Stimulated activated CD8-positive, alpha-beta memory T cell treated with anti-CD3 and anti-CD28 coated beads, Interleukin-4, amount 100 ng/mL, for 24 hours (primary cell): ENCODE results near the gene FOXD1.
"Not testable (repeated sequence)": the region's sequence is repeated elsewhere in the genome, so short reads cannot be mapped to it uniquely, and the experiment has no call there.

Source experiments
- DNase-seq: peaks from one replicate; pipeline ENCODE4 v3.0.0-alpha.2; 2020; ENCODE audit warnings: low read depth

FOXD1 gene

DNA sequence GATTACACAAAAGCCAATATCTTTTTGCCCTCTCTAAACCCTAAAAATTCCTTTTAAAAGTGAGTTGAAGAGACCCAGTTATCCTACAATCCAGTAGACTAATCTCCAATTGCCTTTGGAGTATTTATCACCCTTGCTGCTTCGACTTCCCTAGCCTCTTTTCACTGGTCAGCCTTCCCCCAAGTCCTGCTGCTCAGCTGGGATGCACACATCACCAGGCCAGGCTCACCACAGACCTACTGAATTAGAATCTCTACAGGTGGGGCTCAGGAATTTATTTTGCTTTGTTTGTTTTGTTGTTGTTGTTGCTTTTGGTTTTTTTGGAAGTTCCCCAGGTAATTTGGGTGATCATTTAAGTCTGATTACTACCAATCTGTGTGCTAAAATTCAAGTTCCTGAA lies 11.6 kb upstream of the FOXD1 start:
- no peak for DNase-seq

DNA sequence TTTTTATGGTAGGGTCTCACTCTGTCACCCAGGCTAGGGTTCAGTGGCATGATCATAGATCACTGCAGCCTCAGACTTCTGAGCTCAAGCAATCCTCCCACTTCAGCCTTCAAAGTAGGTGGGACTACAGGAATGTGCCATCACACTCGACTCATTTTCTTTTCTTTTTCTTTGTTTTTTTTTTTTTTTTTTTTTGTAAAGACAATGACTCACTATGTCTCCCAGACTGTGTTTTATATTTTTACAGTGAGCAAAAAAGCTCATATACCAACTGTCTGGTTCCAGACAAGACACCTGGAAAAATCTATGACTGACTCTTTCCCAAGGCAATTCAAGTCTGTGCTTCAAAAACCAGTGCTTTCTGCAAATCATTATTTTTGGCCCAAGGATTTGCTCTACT lies 10.8 kb upstream of the FOXD1 start:
- DNase-seq: no peak

DNA sequence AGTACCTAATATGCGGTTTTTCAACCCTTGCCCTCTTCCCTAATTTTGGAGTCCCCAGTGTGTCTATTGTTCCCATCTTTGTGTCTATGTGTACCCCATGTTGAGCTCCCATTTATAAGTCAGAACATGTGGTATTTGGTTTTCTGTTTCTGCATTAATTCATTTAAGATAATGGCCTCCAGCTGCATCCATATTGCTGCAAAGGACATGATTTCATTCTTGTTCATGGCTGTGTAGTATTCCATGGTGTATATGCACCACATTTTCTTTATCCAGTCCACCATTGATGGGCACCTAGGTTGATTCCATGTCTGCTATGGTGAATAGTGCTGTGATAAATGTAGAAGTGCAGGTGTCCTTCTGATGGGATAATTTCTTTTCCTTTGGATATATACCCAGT lies 7.9 kb upstream of the FOXD1 start:
- not testable (repeated sequence) for DNase-seq

- DNase-seq: no peak
These were observed 5.9 kb upstream of the FOXD1 start for GRCh38 chr5:73454379-73455036.

DNA sequence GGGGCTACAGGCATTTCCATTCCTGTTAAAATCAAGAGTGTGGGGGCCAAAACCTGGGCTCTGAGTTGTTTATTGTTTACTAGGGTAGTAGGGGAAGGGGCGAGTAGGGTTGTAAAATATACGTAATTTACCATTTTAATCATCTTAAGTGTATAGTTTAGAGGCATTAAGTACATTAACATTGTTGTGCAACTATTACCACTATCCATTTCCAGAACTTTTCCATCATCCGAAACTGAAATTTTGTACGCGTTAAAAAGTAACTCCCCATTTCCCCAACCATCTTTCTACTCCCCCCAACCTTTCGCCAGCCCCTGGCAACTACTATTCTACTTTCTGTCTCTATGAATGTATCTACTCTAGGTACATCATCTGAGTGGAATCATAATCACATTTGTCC lies 3.6 kb upstream of the FOXD1 start:
- DNase-seq: no peak

DNA sequence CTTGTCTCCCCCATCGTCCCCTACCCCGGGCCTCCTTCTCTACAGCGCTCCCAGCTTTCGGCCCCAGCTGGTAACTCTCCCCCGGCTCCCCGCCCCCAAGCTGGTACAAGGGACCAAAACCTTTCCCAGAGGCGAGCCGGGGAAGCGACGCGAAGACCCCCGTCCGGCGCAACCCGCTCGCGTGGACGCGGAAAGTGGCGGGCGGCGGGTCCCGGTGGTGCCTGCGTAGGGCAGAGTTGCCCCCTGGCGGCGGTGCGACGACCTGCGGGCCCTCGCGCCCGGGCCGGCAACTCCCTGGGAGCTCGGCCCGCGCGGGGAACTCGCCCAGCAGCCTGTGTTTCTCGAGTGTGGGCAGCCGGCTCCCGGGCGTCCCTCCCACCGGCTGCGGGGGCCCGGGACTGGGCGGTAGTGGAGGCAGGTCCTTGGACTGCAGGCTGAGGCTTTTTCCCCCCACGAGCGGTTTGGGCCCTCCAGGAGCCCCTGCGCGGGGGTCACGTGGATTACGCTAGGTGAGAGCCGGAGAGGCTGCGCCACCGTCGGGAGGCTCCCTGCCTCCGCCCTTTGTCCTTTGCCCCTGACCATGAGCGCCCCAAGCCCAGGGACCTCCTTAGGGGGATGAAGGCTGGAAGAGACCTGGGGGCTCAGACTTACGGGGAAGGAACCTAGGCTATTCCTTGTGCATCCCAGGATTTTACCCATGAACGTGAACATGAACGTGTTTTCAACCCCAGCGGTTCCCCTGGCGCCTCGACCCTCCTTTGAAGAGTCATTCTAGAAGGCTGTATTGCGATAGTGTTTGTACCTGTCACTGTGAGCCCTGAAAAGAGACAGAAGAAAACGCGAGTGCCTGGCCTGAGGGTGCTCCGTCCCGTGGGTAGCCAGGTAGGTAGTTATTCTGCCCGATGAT lies 2.9 kb upstream of the FOXD1 start:
- peak; percentile 54 for DNase-seq

DNA sequence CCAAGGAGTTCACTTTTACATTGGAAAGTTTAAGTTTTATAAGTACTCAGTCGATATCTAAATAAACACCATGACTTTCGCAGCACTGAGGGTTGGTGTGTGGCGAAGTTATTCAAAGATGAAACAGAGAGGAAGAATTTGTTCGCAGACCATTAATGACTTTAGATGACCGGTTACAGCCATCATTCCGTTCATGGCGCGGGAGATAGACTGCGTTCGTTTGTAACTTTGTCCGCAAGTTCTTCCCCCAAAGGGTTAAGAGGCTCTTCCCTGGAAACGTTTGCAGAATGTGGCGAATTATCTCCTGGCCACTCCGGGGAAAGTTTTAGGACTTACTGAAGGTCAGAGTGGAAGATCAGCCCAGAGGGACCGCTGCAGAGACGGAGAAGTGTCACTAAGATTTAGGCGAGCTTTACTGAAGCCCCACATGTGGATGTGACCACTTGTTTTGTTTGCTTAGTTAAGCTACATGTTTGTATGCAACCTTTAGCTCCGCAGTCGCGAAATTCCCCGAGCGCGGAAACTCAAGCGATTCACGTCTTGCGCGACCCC lies 2.2 kb upstream of the FOXD1 start:
- DNase-seq: no peak

GRCh38 chr5:73450137-73450536 lies 1.6 kb upstream of the FOXD1 start:
- no peak for DNase-seq

- DNase-seq: no peak
These were observed 781 bp downstream of the FOXD1 start for GRCh38 chr5:73447530-73448462.

DNA sequence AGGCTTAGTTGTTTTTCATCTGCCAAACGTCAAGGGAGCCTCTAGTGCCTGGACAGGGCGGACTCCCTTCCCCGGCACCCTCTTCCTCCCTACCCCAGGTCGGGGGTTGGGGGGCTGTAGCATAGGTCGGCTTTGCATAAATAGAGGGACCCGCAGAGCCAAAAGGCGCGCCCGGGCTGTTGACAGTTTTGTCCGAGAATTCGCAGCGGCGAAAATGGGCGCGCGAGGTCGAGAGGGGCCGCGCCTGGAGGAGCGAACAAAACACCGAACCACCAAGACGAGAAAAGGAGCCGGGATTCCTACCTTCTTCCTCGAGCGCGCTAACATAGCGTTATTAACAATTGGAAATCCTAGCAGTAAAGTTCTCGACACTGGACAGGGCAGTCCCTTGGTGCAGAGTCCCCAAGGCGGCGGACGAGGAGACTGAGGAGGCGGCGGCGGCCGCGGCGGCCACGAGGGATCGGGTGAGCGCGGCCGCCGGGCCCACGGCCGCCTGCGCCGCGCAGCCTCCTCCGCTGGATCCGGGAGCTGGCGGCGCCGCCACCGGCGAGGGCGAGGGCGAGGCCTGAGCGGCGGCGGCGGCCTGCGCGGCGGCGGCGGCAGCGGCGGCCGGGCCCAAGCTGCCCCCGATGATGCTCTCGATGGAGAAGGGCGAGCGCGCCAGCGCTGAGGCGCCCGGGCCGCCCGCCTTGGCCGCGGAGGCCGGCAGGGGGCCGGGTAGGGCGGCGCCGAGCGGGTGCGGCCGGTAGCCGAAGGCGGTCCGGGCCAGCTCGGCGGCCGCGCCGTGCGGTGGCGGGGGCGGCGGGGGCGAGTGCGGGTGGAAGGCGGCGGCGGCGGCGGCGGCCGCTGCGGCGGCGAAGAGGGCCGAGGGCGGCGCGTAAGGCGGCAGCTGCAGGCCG lies 1.7 kb downstream of the FOXD1 start:
- DNase-seq: no peak

DNA sequence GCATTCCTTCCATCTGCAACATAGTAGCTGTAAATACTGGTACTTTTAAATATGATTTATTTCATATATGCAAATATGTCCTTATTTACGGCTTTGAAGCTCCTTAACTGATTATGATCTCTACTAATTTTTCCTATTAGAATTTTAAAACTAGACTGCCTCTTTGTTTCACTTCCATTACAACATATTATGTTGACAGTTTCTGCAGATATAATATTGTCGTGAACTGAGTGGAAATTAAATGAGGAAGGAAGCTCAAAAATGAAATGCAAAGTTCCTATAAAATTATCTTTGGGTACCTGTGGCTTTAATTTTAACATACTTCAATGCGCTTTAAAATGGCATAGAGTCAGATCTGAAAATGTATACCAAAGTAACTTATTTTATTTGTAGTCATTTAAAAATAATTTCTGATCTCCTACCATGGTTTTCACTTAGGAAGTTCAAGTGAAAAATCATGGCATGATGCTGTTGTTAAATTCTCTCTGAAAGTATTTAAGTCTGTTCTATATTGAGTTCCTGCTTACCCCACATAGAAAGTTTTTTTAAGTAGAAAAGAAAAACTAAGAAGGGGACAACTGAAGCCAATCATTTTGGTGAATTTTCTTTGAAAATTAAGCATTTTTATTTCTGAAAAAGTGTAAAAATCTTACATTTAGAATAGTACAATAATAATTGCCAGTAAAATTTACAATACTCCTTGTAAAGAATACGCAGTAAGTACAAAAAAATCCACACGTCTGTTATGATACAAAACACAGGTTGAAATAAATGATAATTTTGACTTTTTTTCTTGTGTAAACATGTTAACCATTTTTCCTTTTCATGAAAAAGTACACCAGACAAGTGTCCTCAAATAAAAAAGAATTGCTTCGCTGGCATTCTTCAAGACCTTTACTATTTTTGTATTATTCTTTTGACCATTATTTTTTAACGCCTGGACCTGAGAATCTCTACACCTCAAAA lies 2.6 kb downstream of the FOXD1 start:
- DNase-seq: no peak

- no peak for DNase-seq
These were observed 3.8 kb downstream of the FOXD1 start for GRCh38 chr5:73444499-73445438.

- DNase-seq: no peak
These were observed 4.6 kb downstream of the FOXD1 start for GRCh38 chr5:73443829-73444498.

DNA sequence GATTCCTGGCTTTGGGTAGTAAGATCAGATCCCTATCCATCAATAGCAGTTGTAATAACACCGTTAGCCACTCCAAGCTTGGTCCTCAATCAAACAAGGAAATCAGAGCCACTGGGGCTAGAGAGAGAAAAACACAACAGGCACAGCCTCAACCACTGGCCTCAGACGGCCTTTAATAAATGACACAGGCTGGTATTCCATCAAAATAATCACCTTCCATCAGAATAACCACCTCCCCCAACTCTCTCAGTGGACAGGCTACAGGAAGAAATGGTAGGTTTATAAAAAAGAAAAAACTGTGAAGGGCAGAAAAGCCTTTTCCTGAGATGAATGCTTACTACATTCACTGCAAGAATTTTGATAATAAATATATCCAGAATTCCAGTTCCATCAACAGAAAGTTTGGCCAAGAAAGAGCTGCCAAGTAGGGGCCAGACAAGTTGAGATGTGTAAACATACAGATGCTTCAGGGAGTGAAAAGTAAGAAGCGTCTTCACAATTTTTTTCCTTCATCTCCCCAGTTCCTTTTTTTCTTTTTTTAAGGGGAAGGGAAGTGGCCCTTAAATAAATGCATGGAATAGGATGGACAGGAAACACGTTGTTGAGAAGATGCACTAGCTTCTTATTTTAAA lies 5.5 kb downstream of the FOXD1 start:
- no peak for DNase-seq

DNA sequence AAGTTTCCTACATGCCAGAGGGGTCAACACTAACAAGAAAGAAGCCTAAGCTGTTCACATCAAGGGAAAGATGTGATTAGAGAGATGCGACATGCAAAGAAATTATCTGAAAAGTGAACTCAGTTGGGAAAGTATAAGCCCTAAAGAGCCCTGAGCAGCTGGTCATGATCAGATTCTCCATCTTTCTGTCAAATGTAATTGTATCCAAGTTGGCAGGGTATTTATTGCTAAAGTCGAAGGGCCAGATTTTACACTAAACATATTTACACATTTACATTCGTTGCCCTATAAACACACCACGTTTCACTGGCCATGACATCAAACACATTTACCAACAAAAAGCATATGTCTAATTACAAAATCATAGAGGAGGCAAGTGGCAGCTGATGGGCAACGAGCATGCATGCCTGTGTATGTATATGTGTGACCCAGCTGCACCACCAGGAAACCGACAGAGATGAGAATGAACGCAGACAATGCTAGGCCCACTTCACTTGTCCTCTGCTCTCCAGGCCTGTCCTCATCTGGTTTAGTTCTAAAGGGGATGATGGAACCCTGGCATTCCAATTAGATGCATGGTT lies 6.3 kb downstream of the FOXD1 start:
- DNase-seq: no peak

DNA sequence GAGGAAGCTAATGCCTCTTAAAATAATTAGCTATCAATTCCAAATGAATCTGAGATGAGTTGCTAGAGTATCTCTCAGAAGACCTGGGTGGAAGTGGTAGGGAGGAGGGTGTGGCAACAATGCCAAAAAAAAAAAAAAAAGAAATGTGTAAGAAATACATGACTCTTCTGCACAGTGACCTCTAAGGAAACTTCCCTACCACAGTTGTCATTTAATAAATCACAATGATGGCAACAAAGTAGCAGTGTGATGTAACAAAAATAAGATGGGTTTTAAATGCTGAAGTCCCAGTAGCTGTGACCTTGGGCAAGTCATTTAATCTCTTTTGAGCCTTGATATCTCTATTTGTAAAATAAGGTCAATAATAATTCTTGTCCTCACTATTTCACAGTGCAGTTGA lies 7.2 kb downstream of the FOXD1 start:
- no peak for DNase-seq

DNA sequence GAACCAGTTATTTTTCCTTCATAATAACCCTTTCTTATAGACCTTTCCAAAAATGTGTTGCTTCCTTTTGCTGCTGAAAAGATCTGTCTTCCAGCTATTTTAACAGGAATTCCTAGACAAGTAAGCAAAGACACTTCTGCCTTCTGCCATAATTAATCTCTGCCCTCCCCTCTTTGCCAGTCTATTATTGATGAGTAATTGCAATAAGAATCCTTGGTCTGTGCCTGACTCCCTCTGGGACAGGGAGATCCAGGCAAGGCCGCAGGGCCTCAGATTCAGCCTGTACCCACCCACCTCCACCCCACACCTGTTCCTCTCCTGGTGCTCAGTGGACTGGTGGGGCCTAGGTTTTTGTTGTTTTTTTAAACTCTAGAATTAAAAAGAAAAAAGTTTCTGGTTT lies 8.3 kb downstream of the FOXD1 start:
- no peak for DNase-seq
